Muscle of back (tissue), 13 donors: ENCODE results near the gene ZNF69. TPM values are rescaled to one million over a fixed set of nuclear protein-coding genes. Genes with fewer than 3 reads are reported as not detected.
"Not testable (repeated sequence)": the region's sequence is repeated elsewhere in the genome, so short reads cannot be mapped to it uniquely, and the experiment has no call there.

Experiments
- DNase-seq, 3 donors: peaks; one replicate each; pipeline versions ENCODE4 v3.0.0 to v3.0.0-alpha.2; 2013
- long read RNA-seq, 9 donors: transcript quantifications; one replicate each; lab custom pipeline, GENCODE V29; 2026
- polyA plus RNA-seq, 10 donors: library from polyadenylated mRNA; unstranded; fragments of 120-200 nt; gene quantifications; one replicate each; pipeline ENCODE4 v1.2.1, GENCODE V29; 2013; ENCODE audit not compliant: insufficient read length in 10 of 10

Gene ZNF69
- 1 to 10 TPM; 2.9 to 5.8 (median 4.1) TPM for polyA plus RNA-seq
- long read RNA-seq, donor 1, result 0 reads
- long read RNA-seq, donor 2, result 0 reads
- long read RNA-seq, donor 3, result 0 reads
- long read RNA-seq, donor 4, result 0 reads
- long read RNA-seq, donor 5, partial matches to known transcripts, result 0 of 2 reads
- long read RNA-seq, donor 5, other reads (novel, unspliced or antisense), result 0 of 2 reads
- long read RNA-seq, donor 6, result 0 reads
- long read RNA-seq, donor 7, partial matches to known transcripts, result 0 of 1 reads
- long read RNA-seq, donor 7, other reads (novel, unspliced or antisense), result 0 of 1 reads
- long read RNA-seq, donor 8, partial matches to known transcripts, result 0 of 1 reads
- long read RNA-seq, donor 8, other reads (novel, unspliced or antisense), result 0 of 1 reads
- long read RNA-seq, donor 9, result 0 reads

- DNase-seq, result peak; percentile 78 to 92 (median 83)
Measured at GRCh38 chr19:11887611-11888531, at the start of gene ZNF69. Gene ZNF69, plus strand, starts transcription at chr19:11887782. Its CDS starts 142 bp downstream, at chr19:11887924.

GRCh38 chr19:11843722-11844121 is 43.9 kb upstream of the ZNF69 start:
- DNase-seq, result no peak

- DNase-seq, result not testable (repeated sequence)
Measured at GRCh38 chr19:11847615-11848014, 40.0 kb upstream of the ZNF69 start.

GRCh38 chr19:11848200-11848593 is 39.4 kb upstream of the ZNF69 start:
- no peak for DNase-seq

GRCh38 chr19:11848594-11849469 is 38.8 kb upstream of the ZNF69 start, which contains the start of gene ZNF439:
Gene ZNF439, plus strand, starts transcription at chr19:11848726. Its CDS starts 142 bp downstream, at chr19:11848868.
- peak; percentile 74 to 92 (median 83) for DNase-seq

GRCh38 chr19:11850289-11850688 is 37.3 kb upstream of the ZNF69 start:
- DNase-seq, result not testable (repeated sequence)

- DNase-seq, result no peak
Measured at GRCh38 chr19:11853358-11853757, 34.2 kb upstream of the ZNF69 start.

GRCh38 chr19:11856596-11857250 is 30.9 kb upstream of the ZNF69 start:
- no peak for DNase-seq

- DNase-seq, result no peak
Measured at GRCh38 chr19:11860721-11861120, 26.9 kb upstream of the ZNF69 start.

- no peak for DNase-seq
Measured at GRCh38 chr19:11861301-11861700, 26.3 kb upstream of the ZNF69 start.

- DNase-seq, result not testable (repeated sequence)
Measured at GRCh38 chr19:11867766-11868165, 19.8 kb upstream of the ZNF69 start.

- no peak for DNase-seq
Measured at GRCh38 chr19:11868188-11868587, 19.4 kb upstream of the ZNF69 start.

- DNase-seq, result no peak
Measured at GRCh38 chr19:11872624-11873023, 15.0 kb upstream of the ZNF69 start.

- DNase-seq, result no peak
Measured at GRCh38 chr19:11873762-11874161, 13.8 kb upstream of the ZNF69 start.

GRCh38 chr19:11879687-11880266 is 7.8 kb upstream of the ZNF69 start:
- DNase-seq, result peak in 1 of 3 donors; percentile 2

GRCh38 chr19:11880598-11880997 is 7.0 kb upstream of the ZNF69 start:
- DNase-seq, result no peak

GRCh38 chr19:11881151-11881800 is 6.3 kb upstream of the ZNF69 start:
- DNase-seq, result peak; percentile 27 to 67 (median 48)

GRCh38 chr19:11882606-11883005 is 5.0 kb upstream of the ZNF69 start:
- DNase-seq, result no peak

- DNase-seq, result no peak
Measured at GRCh38 chr19:11887234-11887610, 360 bp upstream of the ZNF69 start.

- DNase-seq, result not testable (repeated sequence)
Measured at GRCh38 chr19:11889901-11890300, 2.3 kb downstream of the ZNF69 start.
